Measurements from ENCODE around the gene KLHL20.
"Not testable (repeated sequence)": the region's sequence is repeated elsewhere in the genome, so short reads cannot be mapped to it uniquely, and the experiment has no call there.

The KLHL20 gene, protein sequence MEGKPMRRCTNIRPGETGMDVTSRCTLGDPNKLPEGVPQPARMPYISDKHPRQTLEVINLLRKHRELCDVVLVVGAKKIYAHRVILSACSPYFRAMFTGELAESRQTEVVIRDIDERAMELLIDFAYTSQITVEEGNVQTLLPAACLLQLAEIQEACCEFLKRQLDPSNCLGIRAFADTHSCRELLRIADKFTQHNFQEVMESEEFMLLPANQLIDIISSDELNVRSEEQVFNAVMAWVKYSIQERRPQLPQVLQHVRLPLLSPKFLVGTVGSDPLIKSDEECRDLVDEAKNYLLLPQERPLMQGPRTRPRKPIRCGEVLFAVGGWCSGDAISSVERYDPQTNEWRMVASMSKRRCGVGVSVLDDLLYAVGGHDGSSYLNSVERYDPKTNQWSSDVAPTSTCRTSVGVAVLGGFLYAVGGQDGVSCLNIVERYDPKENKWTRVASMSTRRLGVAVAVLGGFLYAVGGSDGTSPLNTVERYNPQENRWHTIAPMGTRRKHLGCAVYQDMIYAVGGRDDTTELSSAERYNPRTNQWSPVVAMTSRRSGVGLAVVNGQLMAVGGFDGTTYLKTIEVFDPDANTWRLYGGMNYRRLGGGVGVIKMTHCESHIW

DNA sequence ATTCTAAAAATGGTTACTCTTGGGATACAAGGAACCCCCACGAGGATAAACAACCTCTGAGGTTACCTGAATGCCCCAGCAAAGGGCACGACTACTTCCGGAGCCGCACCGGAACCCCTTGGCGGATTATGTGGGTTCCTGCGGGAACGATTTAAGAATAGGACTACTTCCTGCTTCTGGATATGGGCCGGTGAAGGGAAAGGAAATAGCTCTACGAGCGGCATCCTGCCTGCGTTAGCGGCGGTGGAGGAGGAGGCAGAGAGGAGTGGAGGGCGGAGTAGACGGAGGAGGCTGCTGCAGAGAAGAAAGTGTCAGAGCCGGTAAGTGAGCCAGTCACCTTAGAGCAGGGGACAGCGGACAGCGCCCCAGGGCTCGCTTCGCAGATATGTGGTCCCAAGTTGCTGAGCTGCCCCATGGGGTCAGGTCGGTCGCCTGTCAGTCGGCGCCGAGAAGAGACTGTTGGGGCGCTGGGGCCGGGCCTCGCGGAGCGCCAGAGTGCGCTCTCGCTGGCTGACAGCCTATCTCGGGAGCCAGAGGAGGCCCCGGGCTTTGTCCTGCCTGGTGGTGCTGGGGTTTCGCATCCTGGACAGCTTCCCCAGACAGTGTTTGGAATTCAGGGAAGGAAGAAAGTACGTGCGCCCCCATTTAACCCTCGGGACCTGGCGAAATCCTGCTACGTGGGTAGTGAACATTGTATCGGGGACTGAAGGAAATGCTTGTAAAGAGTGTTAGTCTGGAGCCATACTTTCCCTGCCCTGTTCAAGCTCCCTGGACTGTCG, at the start of gene KLHL20:
Gene KLHL20 (plus strand): TSS at position 223 of the 779 bp plus-strand sequence. CDS start 1,063 bp downstream, outside the sequence.
- H3K27me3 ChIP-seq (replicated peaks; ENCODE audit: control insufficient read depth, insufficient read depth, low read length): peaks cover 4% of the 10 kb centered on the region
- DNase-seq (ENCODE audit: low read depth): peak; percentile 94
- peak within 1 kb of the TSS; percentile 97 for H3K9ac ChIP-seq (ENCODE audit: low read length)
- no peaks in the 10 kb centered on the region for H3K9me3 ChIP-seq (ENCODE audit: control insufficient read depth, low read length)
- H3K36me3 ChIP-seq (ENCODE audit: control insufficient read depth, insufficient read depth, low read length, severe bottlenecking): no peaks in the 10 kb centered on the region
- H3K4me1 ChIP-seq (ENCODE audit: control insufficient read depth, insufficient read depth, low read length): peaks cover 22% of the 10 kb centered on the region
- peak within 1 kb of the TSS; percentile 97 for H3K4me3 ChIP-seq (ENCODE audit: low read length)

DNA sequence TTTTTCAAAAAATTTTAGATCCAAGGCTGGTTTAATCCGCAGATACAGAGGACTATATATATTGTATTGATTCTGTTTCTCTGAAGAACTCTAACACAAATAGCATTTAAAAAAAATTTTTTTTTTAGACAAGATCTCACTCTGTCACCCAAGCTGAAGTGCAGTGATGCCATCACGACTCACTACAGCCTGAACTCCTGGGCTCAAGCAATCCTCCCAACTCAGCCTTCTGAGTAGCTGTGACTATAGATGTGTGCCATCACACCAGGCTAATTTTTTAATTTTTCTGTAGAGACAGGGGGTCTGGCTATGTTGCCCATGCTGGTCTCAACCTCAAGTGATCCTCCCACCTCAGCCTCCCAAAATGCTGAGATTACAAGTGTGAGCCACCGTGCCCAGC, 48.1 kb upstream of the KLHL20 start:
- Histone ChIP-seq H3K36me3 (ENCODE audit: control insufficient read depth, insufficient read depth, low read length, severe bottlenecking) (no peaks in the 10 kb centered on the region), H3K4me3 (ENCODE audit: low read length) (no peak overlapping the region), H3K4me1 (ENCODE audit: control insufficient read depth, insufficient read depth, low read length) (peaks cover 4% of the 10 kb centered on the region), H3K27me3 (replicated peaks; ENCODE audit: control insufficient read depth, insufficient read depth, low read length) (peaks cover 6% of the 10 kb centered on the region), H3K9ac (ENCODE audit: low read length) (no peak overlapping the region), H3K9me3 (ENCODE audit: control insufficient read depth, low read length) (peaks cover 3% of the 10 kb centered on the region)
- peak; percentile 1 for DNase-seq (ENCODE audit: low read depth)

DNA sequence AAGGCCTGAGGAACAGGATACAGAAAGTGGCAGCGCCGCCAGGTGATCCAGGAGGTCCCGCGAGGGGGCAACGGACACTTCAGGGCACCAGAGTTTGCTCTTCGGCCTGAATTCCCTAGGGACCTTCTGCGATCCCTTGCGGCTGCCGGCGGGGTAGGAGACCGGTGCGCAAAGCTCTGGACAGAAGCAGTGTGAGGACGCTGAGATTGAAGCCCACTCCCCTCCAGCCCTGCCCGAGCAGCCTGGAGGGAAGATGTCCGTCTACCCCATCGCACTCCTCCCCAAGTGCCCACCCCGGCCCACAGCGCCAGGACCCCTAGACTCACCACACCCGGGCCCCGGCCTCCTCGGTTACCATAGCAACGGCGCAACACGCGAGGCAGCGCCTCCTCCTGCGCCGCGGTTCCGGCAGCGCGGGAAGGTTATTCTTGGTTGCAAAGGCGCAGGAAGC, 45.3 kb upstream of the KLHL20 start, which contains the start of gene ANKRD45:
Gene ANKRD45 (minus strand): TSS at position 361 of the 451 bp plus-strand sequence. CDS start 10,433 bp downstream, outside the sequence.
- Histone ChIP-seq H3K4me3 (ENCODE audit: low read length) (peak within 1 kb of the TSS; percentile 78), H3K27me3 (replicated peaks; ENCODE audit: control insufficient read depth, insufficient read depth, low read length) (peaks cover 6% of the 10 kb centered on the region), H3K36me3 (ENCODE audit: control insufficient read depth, insufficient read depth, low read length, severe bottlenecking) (no peaks in the 10 kb centered on the region), H3K9ac (ENCODE audit: low read length) (no peak within 1 kb of the TSS), H3K4me1 (ENCODE audit: control insufficient read depth, insufficient read depth, low read length) (peaks cover 4% of the 10 kb centered on the region), H3K9me3 (ENCODE audit: control insufficient read depth, low read length) (peaks cover 3% of the 10 kb centered on the region)
- peak; percentile 41 for DNase-seq (ENCODE audit: low read depth)

DNA sequence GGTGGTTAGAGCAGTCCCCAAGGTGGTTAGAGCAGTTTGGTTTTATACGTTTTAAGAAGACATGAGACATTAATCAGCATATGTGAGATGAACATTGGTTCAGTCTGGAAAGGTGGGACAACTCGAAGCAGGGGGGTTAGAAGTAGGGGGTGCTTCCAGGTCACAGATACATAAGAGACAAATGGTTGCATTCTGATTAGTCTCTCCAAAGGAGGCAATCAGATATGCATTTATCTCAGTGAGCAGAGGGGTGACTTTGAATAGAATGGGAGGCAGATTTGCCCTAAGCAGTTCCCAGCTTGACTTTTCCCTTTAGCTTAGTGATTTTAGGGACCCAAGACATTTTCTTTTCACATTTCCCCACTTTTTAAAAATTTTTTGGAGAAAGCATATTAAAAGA, 40.3 kb upstream of the KLHL20 start:
- not testable (repeated sequence) for DNase-seq (ENCODE audit: low read depth); H3K27me3 ChIP-seq (replicated peaks; ENCODE audit: control insufficient read depth, insufficient read depth, low read length); H3K9ac ChIP-seq (ENCODE audit: low read length); H3K4me1 ChIP-seq (ENCODE audit: control insufficient read depth, insufficient read depth, low read length); H3K36me3 ChIP-seq (ENCODE audit: control insufficient read depth, insufficient read depth, low read length, severe bottlenecking); H3K4me3 ChIP-seq (ENCODE audit: low read length); H3K9me3 ChIP-seq (ENCODE audit: control insufficient read depth, low read length)

DNA sequence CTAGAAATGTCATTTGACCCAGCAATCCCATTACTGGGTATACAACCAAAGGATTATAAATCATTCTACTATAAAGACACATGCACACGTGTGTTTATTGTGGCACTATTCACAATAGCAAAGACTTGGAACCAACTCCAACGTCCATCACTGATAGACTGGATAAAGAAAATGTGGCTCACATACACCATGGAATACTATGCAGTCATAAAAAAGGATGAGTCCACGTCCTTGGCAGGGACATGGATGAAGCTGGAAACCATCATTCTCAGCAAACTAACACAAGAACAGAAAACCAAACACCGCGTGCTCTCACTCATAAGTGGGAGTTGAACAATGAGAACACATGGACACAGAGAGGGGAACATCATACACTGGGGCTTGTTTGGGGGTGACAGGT, 34.6 kb upstream of the KLHL20 start:
- H3K4me1 ChIP-seq (ENCODE audit: control insufficient read depth, insufficient read depth, low read length); H3K9me3 ChIP-seq (ENCODE audit: control insufficient read depth, low read length); H3K9ac ChIP-seq (ENCODE audit: low read length); H3K4me3 ChIP-seq (ENCODE audit: low read length); DNase-seq (ENCODE audit: low read depth); H3K36me3 ChIP-seq (ENCODE audit: control insufficient read depth, insufficient read depth, low read length, severe bottlenecking); H3K27me3 ChIP-seq (replicated peaks; ENCODE audit: control insufficient read depth, insufficient read depth, low read length): not testable (repeated sequence)

DNA sequence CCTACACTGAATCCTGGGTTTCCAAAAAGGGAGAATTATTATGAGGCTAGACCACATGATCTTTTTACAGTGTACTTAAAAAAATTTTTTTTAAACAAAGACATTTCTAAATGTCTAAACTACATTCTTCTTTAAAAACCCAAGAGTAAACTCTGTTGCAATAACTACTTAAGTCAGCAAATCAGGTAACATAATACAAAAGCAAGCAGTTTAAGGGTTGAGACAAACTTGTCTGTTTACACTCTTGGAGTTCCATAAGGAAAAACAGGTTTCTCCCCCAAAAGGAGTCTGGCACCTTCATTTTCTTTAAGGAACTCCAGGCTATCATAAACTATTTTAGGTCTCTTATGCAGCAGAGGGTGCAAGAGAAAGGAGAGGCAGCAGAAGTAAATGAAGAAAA, 32.6 kb upstream of the KLHL20 start:
- H3K9me3 ChIP-seq (ENCODE audit: control insufficient read depth, low read length): no peaks in the 10 kb centered on the region
- no peak overlapping the region for H3K4me3 ChIP-seq (ENCODE audit: low read length)
- DNase-seq (ENCODE audit: low read depth): peak; percentile 43
- no peak overlapping the region for H3K9ac ChIP-seq (ENCODE audit: low read length)
- peaks cover 3% of the 10 kb centered on the region for H3K4me1 ChIP-seq (ENCODE audit: control insufficient read depth, insufficient read depth, low read length)
- no peaks in the 10 kb centered on the region for H3K36me3 ChIP-seq (ENCODE audit: control insufficient read depth, insufficient read depth, low read length, severe bottlenecking)
- H3K27me3 ChIP-seq (replicated peaks; ENCODE audit: control insufficient read depth, insufficient read depth, low read length): no peaks in the 10 kb centered on the region

DNA sequence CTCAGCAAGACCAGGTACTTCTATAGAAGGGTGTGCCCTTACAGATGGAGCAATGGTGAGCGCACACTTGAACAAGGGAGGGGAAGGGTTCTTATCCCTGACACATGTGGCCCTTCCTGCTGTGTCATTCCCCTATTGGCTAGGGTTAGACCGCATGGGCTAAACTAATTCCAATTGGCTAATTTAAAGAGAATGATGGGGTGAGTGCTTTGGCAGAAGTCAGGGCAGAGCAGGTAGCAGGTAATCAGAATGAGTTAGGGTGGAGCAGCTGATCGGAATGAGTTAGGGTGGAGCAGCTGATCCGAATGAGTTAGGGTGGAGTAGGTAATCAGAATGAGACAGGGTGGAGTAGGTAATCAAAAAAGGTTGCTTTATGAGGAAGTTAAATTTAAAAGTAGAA, 30.9 kb upstream of the KLHL20 start:
- not testable (repeated sequence) for H3K9me3 ChIP-seq (ENCODE audit: control insufficient read depth, low read length); H3K27me3 ChIP-seq (replicated peaks; ENCODE audit: control insufficient read depth, insufficient read depth, low read length); DNase-seq (ENCODE audit: low read depth); H3K4me3 ChIP-seq (ENCODE audit: low read length); H3K4me1 ChIP-seq (ENCODE audit: control insufficient read depth, insufficient read depth, low read length); H3K36me3 ChIP-seq (ENCODE audit: control insufficient read depth, insufficient read depth, low read length, severe bottlenecking); H3K9ac ChIP-seq (ENCODE audit: low read length)

DNA sequence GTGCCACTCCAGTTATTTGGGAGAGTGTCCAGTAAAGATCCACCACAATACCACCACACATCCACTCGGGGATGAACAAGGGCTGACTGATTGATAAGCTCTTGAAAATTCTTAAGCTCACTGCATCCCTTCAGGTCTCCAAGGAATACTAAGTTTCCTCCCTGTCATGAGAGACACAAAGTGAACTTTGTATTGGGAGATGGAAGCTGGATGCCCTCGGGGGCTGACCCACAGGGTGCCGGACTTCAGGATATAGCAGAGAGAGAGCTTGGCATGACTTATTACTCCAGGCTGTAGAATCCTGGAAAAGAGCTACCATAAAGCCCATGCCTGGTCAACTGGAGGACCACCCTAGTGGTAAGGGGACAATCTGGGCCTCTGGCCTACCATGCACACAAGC, 29.7 kb upstream of the KLHL20 start:
- DNase-seq (ENCODE audit: low read depth); H3K27me3 ChIP-seq (replicated peaks; ENCODE audit: control insufficient read depth, insufficient read depth, low read length); H3K36me3 ChIP-seq (ENCODE audit: control insufficient read depth, insufficient read depth, low read length, severe bottlenecking); H3K4me1 ChIP-seq (ENCODE audit: control insufficient read depth, insufficient read depth, low read length); H3K9ac ChIP-seq (ENCODE audit: low read length); H3K4me3 ChIP-seq (ENCODE audit: low read length); H3K9me3 ChIP-seq (ENCODE audit: control insufficient read depth, low read length): not testable (repeated sequence)

DNA sequence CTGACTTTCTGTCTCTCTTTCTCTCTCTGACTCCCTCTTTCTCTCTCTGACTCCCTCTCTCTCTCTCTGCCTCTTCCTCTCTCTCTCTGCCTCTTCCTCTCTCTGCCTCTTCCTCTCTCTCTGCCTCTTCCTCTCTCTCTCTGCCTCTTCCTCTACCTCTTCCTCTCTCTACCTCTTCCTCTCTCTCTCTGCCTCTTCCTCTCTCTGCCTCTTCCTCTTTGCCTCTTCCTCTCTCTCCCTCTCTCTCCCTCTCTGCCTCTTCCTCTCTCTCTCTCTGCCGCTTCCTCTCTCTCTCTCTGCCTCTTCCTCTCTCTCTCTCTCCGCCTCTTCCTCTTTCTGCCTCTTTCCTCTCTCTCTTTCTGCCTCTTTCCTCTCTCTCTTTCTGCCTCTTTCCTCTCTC, 26.5 kb upstream of the KLHL20 start:
- no peak for DNase-seq (ENCODE audit: low read depth)

DNA sequence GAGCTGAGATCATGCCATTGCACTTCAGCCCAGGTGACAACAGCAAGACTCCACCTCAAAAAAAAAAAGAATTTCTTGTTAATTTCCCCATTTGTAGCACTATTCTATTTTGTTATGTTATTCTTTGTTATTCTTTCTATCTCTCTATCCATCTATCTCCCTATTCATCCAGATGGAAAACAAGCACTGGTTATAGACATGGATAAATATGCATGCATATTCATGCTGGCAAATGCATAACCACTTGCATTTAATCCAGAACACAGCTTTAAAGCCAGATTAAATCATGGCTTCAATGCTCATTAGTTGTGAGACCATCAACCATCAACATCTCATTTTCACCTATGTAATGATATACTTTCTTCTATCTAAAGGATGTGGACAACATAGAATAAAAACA, 21.5 kb upstream of the KLHL20 start:
- peaks cover 3% of the 10 kb centered on the region for H3K27me3 ChIP-seq (replicated peaks; ENCODE audit: control insufficient read depth, insufficient read depth, low read length)
- no peaks in the 10 kb centered on the region for H3K4me1 ChIP-seq (ENCODE audit: control insufficient read depth, insufficient read depth, low read length)
- DNase-seq (ENCODE audit: low read depth): no peak
- no peaks in the 10 kb centered on the region for H3K36me3 ChIP-seq (ENCODE audit: control insufficient read depth, insufficient read depth, low read length, severe bottlenecking)
- H3K9ac ChIP-seq (ENCODE audit: low read length): no peak overlapping the region
- no peaks in the 10 kb centered on the region for H3K9me3 ChIP-seq (ENCODE audit: control insufficient read depth, low read length)
- H3K4me3 ChIP-seq (ENCODE audit: low read length): no peak overlapping the region

More for the DNA sequence above, 26.5 kb upstream of the KLHL20 start:
- Histone ChIP-seq H3K4me3 (ENCODE audit: low read length) (no peak overlapping the region), H3K9me3 (ENCODE audit: control insufficient read depth, low read length) (no peaks in the 10 kb centered on the region), H3K36me3 (ENCODE audit: control insufficient read depth, insufficient read depth, low read length, severe bottlenecking) (no peaks in the 10 kb centered on the region), H3K9ac (ENCODE audit: low read length) (no peak overlapping the region), H3K4me1 (ENCODE audit: control insufficient read depth, insufficient read depth, low read length) (no peaks in the 10 kb centered on the region), H3K27me3 (replicated peaks; ENCODE audit: control insufficient read depth, insufficient read depth, low read length) (peaks cover 3% of the 10 kb centered on the region)

DNA sequence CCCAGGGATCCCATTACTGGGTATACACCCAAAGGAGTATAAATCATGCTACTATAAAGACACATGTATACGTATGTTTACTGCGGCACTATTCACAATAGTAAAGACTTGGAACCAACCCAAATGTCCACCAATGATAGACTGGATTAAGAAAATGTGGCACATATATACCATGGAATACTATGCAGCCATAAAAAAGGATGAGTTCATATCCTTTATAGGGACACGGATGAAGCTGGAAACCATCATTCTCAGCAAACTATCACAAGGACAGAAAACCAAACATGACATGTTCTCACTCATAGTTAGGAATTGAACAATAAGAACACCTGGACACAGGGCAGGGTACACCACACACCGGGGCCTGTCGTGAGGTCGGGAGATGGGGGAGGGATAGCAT, 13.5 kb upstream of the KLHL20 start:
- not testable (repeated sequence) for DNase-seq (ENCODE audit: low read depth); H3K9me3 ChIP-seq (ENCODE audit: control insufficient read depth, low read length); H3K36me3 ChIP-seq (ENCODE audit: control insufficient read depth, insufficient read depth, low read length, severe bottlenecking); H3K4me1 ChIP-seq (ENCODE audit: control insufficient read depth, insufficient read depth, low read length); H3K27me3 ChIP-seq (replicated peaks; ENCODE audit: control insufficient read depth, insufficient read depth, low read length); H3K4me3 ChIP-seq (ENCODE audit: low read length); H3K9ac ChIP-seq (ENCODE audit: low read length)
